Endodermal cell (in vitro differentiated cells): ENCODE data around the gene GNB3. TPM values are rescaled to one million over a fixed set of nuclear protein-coding genes. Genes with fewer than 3 reads are reported as not detected.
A peak's percentile ranks its signal among the peaks of the same experiment; 100 is the strongest.

Source experiments
- DNase-seq: peaks from one replicate; pipeline ENCODE4 v3.0.0-alpha.2; 2017
- H3K27ac ChIP-seq: 2 replicates; pipeline ENCODE4 v1.5.1; 2013; ENCODE audit warnings: mild to moderate bottlenecking, low read depth, low read length, moderate library complexity
- H3K27me3 ChIP-seq: 2 replicates; pipeline ENCODE4 v1.6.1; 2013; ENCODE audit warnings: mild to moderate bottlenecking, low read length, moderate library complexity; ENCODE audit not compliant: insufficient read depth, control insufficient read depth, poor library complexity, severe bottlenecking
- H3K36me3 ChIP-seq: 2 replicates; pipeline ENCODE4 v1.7.0; 2013; ENCODE audit warnings: mild to moderate bottlenecking, low read length, moderate library complexity; ENCODE audit not compliant: control insufficient read depth, insufficient read depth
- H3K4me1 ChIP-seq: one replicate; pipeline ENCODE4 v1.7.0; 2013; ENCODE audit warnings: low read length; ENCODE audit not compliant: control insufficient read depth, insufficient read depth
- H3K4me3 ChIP-seq: 2 replicates; pipeline ENCODE4 v1.5.1; 2013; ENCODE audit warnings: mild to moderate bottlenecking, low read length, moderate library complexity
- H3K9ac ChIP-seq: 2 replicates; pipeline ENCODE4 v1.6.1; 2013; ENCODE audit warnings: mild to moderate bottlenecking, low read length, moderate library complexity; ENCODE audit not compliant: poor library complexity, severe bottlenecking; ENCODE audit errors: extremely low read depth
- H3K9me3 ChIP-seq: 2 replicates; pipeline ENCODE4 v1.6.1; 2013; ENCODE audit warnings: mild to moderate bottlenecking, low read length, moderate library complexity; ENCODE audit not compliant: control insufficient read depth
- H3K27ac Mint-ChIP-seq: 2 replicates; pipeline ENCODE4 v1.8.0; 2020; ENCODE audit warnings: mixed read lengths
- H3K27me3 Mint-ChIP-seq: 2 replicates; pipeline ENCODE4 v1.8.0; 2021; ENCODE audit warnings: mild to moderate bottlenecking, mixed read lengths; ENCODE audit not compliant: insufficient read depth
- H3K36me3 Mint-ChIP-seq: 2 replicates; pipeline ENCODE4 v1.8.0; 2020; ENCODE audit warnings: low read depth, mixed read lengths
- H3K4me1 Mint-ChIP-seq: 2 replicates; pipeline ENCODE4 v1.8.0; 2020; ENCODE audit warnings: mixed read lengths
- H3K4me3 Mint-ChIP-seq: 2 replicates; pipeline ENCODE4 v1.8.0; 2020; ENCODE audit warnings: mild to moderate bottlenecking, moderate library complexity, mixed read lengths
- H3K9me3 Mint-ChIP-seq: 2 replicates; pipeline ENCODE4 v1.8.0; 2020; ENCODE audit warnings: mild to moderate bottlenecking, mixed read lengths
- WGBS, 2 experiments: methylation state at CpG; one replicate each; pipeline versions ENCODE4 v1.1.5 to v1.1.7; 2013; ENCODE audit warnings: missing lambda C conversion rate in 2 of 2, mixed read lengths in 1 of 2; ENCODE audit not compliant: insufficient coverage in 1 of 2, insufficient read length in 1 of 2; 5-methylcytosine and 5-hydroxymethylcytosine counted together
- total RNA-seq, 2 donors: library from RNA; stranded (reverse); fragmentation: NEBNext Ultra II Directional in 1 of 2; extraction: Animal tissue kit (Norgen Biotek cat#: 25700) in 1 of 2; gene quantifications; 2 replicates in 1 of 2; 3 replicates in 1 of 2; pipeline ENCODE4 v1.2.1, GENCODE V29; 2021
- TF ChIP-seq, protein P1 (sequence below): fragments of 200-600 bp; sonication (generic); conservative IDR thresholded peaks from 2 replicates; pipeline ENCODE4 v1.5.0; 2021; ENCODE audit warnings: antibody characterized with exemption, mild to moderate bottlenecking

The GNB3 gene
- total RNA-seq, 2 donors from 2014 or later: 10.0 to 17.1 TPM

DNA sequence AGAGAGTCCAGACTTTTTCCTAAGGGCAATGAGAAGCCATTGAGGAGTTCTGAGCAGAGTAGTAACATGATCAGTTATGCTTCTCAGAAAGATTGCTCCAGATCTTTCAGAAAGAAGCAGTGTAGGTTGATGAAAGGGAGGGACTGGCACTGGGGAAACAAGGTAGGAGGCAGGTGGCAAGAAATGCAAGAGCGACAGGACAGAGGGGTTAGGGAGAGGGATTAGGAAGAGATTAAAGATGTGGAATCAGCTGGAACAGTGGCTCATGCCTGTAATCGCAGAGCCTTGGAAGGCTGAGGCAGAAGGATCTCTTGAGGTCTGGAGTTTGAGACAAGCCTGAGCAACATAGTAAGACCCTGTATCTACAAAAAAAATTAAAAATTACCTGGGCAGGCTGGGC, 7.0 kb downstream of the GNB3 start:
- Mint-ChIP-seq H3K36me3 (peaks cover 50% of the 10 kb centered on the region), H3K9me3 (no peaks in the 10 kb centered on the region), H3K27ac (no peak overlapping the region), H3K4me3 (no peak overlapping the region), H3K4me1 (peaks cover 21% of the 10 kb centered on the region), H3K27me3 (peaks cover 2% of the 10 kb centered on the region)
- 90 to 100% methylated on average over 1 to 2 of the region's 2 CpGs for WGBS, 2 experiments
- no peak overlapping the region for H3K4me3 ChIP-seq
- peaks cover 58% of the 10 kb centered on the region for H3K36me3 ChIP-seq
- H3K9ac ChIP-seq: no peak overlapping the region
- no peaks in the 10 kb centered on the region for H3K4me1 ChIP-seq
- TF ChIP-seq, protein P1, sequence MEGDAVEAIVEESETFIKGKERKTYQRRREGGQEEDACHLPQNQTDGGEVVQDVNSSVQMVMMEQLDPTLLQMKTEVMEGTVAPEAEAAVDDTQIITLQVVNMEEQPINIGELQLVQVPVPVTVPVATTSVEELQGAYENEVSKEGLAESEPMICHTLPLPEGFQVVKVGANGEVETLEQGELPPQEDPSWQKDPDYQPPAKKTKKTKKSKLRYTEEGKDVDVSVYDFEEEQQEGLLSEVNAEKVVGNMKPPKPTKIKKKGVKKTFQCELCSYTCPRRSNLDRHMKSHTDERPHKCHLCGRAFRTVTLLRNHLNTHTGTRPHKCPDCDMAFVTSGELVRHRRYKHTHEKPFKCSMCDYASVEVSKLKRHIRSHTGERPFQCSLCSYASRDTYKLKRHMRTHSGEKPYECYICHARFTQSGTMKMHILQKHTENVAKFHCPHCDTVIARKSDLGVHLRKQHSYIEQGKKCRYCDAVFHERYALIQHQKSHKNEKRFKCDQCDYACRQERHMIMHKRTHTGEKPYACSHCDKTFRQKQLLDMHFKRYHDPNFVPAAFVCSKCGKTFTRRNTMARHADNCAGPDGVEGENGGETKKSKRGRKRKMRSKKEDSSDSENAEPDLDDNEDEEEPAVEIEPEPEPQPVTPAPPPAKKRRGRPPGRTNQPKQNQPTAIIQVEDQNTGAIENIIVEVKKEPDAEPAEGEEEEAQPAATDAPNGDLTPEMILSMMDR: no peak
- no peaks in the 10 kb centered on the region for H3K27me3 ChIP-seq
- no peak overlapping the region for H3K27ac ChIP-seq
- no peaks in the 10 kb centered on the region for H3K9me3 ChIP-seq
- no peak for DNase-seq

DNA sequence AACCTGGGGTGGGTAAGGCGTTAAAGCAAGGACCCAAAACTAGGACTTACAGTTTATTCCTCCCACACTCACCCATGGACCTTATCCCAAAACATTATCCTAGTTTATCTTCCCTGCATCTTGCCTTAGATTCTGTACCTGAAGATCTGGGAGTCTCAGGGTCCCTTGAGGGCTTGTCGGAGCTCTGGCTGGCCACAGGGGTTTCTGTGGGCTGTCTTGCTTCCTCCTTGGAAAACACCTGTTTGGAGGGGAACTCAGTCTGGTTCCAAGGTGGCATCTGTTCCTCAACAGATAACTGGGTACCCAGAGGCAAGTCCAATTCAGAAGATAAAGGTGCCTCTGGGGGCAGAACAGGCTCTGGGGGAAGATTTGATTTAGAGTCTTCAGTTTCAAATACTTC, 8.7 kb downstream of the GNB3 start:
- peaks cover 46% of the 10 kb centered on the region for H3K36me3 Mint-ChIP-seq
- Histone ChIP-seq H3K27me3 (no peaks in the 10 kb centered on the region), H3K4me3 (peak overlapping the region; percentile 92), H3K36me3 (peaks cover 51% of the 10 kb centered on the region), H3K4me1 (peaks cover 2% of the 10 kb centered on the region), H3K9me3 (no peaks in the 10 kb centered on the region), H3K9ac (no peak overlapping the region), H3K27ac (no peak overlapping the region)
- no peaks in the 10 kb centered on the region for H3K9me3 Mint-ChIP-seq
- 95 to 100% methylated on average over 2 of the region's 2 CpGs for WGBS, 2 experiments
- peak overlapping the region; percentile 88 for H3K4me3 Mint-ChIP-seq
- H3K4me1 Mint-ChIP-seq: peaks cover 25% of the 10 kb centered on the region
- H3K27me3 Mint-ChIP-seq: no peaks in the 10 kb centered on the region
- TF ChIP-seq, protein P1: no peak
- no peak for DNase-seq
- H3K27ac Mint-ChIP-seq: no peak overlapping the region

DNA sequence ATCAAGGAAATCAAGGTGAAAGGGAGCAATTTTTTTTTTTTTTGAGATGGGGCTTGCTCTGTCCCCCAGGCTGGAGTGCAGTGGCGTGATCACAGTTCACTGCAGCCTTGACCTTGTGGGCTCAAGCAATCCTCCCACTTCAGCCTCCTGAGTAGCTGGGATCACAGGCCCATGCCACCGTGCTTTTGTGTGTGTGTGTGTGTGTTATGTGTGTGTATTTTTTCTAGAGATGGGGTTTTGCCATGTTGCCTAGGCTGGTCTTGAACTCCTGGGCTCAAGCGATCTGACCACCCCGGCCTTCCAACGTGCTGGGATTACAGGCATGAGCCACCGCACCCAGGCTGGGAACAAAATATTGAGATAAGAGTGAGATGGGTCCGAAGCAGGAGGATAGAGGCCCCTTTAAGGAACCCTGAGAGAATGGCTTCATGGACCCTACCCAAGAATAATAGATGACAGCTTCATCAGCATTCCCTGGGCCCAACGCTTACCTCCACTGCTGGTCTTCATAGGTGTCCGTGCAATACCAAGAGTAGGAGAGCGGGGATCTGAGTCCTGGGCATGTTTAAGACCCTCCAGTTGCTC, 9.3 kb downstream of the GNB3 start:
- peak overlapping the region; percentile 99 for H3K27ac Mint-ChIP-seq
- H3K4me3 Mint-ChIP-seq: peak overlapping the region; percentile 88
- no peaks in the 10 kb centered on the region for H3K9me3 Mint-ChIP-seq
- Histone ChIP-seq H3K4me3 (peak overlapping the region; percentile 92), H3K36me3 (peaks cover 47% of the 10 kb centered on the region), H3K4me1 (peaks cover 2% of the 10 kb centered on the region), H3K9ac (peak overlapping the region; percentile 56), H3K27me3 (no peaks in the 10 kb centered on the region), H3K9me3 (no peaks in the 10 kb centered on the region), H3K27ac (no peak overlapping the region)
- H3K36me3 Mint-ChIP-seq: peaks cover 43% of the 10 kb centered on the region
- no peak for DNase-seq
- 86 to 87% methylated on average over 9 to 10 of the region's 10 CpGs for WGBS, 2 experiments
- peaks cover 25% of the 10 kb centered on the region for H3K4me1 Mint-ChIP-seq
- TF ChIP-seq, protein P1: no peak
- no peaks in the 10 kb centered on the region for H3K27me3 Mint-ChIP-seq
